Neural crest cell (in vitro differentiated cells): ENCODE data around the gene FGD4. TPM values are rescaled to one million over a fixed set of nuclear protein-coding genes. Genes with fewer than 3 reads are reported as not detected.

Source experiments
- DNase-seq: peaks from one replicate; pipeline ENCODE4 v3.0.0; 2021; ENCODE audit warnings: low read depth, mixed read lengths, low spot score
- H3K27ac Mint-ChIP-seq: one replicate; pipeline ENCODE4 v1.8.0; 2021; ENCODE audit warnings: mild to moderate bottlenecking, mixed read lengths; ENCODE audit not compliant: unreplicated experiment
- H3K27me3 Mint-ChIP-seq: 2 replicates; pipeline ENCODE4 v1.8.0; 2021; ENCODE audit warnings: low read depth, mild to moderate bottlenecking, mixed read lengths
- H3K36me3 Mint-ChIP-seq: 2 replicates; pipeline ENCODE4 v1.8.0; 2021; ENCODE audit warnings: low read depth, mild to moderate bottlenecking, mixed read lengths
- H3K4me1 Mint-ChIP-seq: 2 replicates; pipeline ENCODE4 v1.8.0; 2021; ENCODE audit warnings: mixed read lengths
- H3K4me3 Mint-ChIP-seq: one replicate; pipeline ENCODE4 v1.8.0; 2021; ENCODE audit warnings: mild to moderate bottlenecking, mixed read lengths
- H3K9me3 Mint-ChIP-seq: 2 replicates; pipeline ENCODE4 v1.8.0; 2021; ENCODE audit warnings: mixed read lengths
- total RNA-seq: library from RNA; stranded (reverse); gene quantifications from 2 replicates; pipeline ENCODE4 v1.2.1, GENCODE V29; 2021
- TF ChIP-seq, protein P1 (sequence below): fragments of 200-600 bp; sonication (generic); conservative IDR thresholded peaks from 2 replicates; pipeline ENCODE4 v1.5.0; 2021; ENCODE audit warnings: antibody characterized with exemption, mild to moderate bottlenecking

The FGD4 gene
- total RNA-seq, 1 donor from 2014 or later: 35.8 TPM

DNA sequence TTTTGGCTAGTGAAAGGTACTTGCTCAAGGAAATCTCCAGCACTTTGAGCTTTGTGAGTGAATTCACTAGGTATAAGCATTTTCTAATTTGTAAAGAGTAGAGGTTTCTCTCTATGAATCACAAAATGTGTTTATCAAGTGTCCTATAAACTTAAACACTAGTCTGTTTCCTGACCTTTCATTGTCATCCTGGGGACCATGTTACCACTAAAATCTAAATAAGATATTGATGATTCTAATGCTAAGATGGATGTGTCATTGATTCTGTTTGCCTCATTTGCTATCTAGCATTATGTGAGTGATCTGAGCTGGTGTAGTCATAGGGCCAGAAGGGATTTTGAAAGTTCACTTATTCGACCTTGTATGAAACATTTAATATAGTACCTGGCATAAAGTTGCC lies 199.3 kb downstream of the FGD4 start:
- Mint-ChIP-seq H3K27me3 (no peaks in the 10 kb centered on the region), H3K27ac (no peak overlapping the region)
- TF ChIP-seq, protein P1, sequence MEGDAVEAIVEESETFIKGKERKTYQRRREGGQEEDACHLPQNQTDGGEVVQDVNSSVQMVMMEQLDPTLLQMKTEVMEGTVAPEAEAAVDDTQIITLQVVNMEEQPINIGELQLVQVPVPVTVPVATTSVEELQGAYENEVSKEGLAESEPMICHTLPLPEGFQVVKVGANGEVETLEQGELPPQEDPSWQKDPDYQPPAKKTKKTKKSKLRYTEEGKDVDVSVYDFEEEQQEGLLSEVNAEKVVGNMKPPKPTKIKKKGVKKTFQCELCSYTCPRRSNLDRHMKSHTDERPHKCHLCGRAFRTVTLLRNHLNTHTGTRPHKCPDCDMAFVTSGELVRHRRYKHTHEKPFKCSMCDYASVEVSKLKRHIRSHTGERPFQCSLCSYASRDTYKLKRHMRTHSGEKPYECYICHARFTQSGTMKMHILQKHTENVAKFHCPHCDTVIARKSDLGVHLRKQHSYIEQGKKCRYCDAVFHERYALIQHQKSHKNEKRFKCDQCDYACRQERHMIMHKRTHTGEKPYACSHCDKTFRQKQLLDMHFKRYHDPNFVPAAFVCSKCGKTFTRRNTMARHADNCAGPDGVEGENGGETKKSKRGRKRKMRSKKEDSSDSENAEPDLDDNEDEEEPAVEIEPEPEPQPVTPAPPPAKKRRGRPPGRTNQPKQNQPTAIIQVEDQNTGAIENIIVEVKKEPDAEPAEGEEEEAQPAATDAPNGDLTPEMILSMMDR: no peak

DNA sequence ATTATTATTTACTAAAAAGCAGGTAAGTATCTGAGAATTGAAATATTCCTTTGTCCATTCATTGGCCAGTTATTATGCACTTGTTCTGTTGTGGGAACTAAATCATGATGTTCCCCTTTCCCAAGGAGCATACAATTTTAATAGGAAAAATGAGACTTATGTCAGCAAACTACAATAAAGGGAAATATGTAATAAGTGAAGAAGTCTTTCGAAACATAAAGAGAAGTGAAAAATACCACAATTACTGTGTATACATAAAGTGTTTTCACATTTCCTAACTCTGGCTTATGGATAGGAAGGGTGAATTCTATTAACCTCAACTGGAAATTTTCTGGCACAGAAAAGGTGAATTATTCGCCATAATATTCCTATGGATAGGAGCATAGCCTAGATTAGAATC lies 201.3 kb downstream of the FGD4 start:
- Mint-ChIP-seq H3K27ac (no peak overlapping the region), H3K27me3 (no peaks in the 10 kb centered on the region), H3K4me3 (no peak overlapping the region), H3K4me1 (peaks cover 13% of the 10 kb centered on the region), H3K9me3 (no peaks in the 10 kb centered on the region), H3K36me3 (peaks cover 17% of the 10 kb centered on the region)
- TF ChIP-seq, protein P1: no peak
- DNase-seq: no peak

More for the DNA sequence above, 199.3 kb downstream of the FGD4 start:
- H3K4me3 Mint-ChIP-seq: no peak overlapping the region
- H3K9me3 Mint-ChIP-seq: no peaks in the 10 kb centered on the region
- DNase-seq: no peak
- H3K4me1 Mint-ChIP-seq: peaks cover 6% of the 10 kb centered on the region
- H3K36me3 Mint-ChIP-seq: peaks cover 20% of the 10 kb centered on the region

DNA sequence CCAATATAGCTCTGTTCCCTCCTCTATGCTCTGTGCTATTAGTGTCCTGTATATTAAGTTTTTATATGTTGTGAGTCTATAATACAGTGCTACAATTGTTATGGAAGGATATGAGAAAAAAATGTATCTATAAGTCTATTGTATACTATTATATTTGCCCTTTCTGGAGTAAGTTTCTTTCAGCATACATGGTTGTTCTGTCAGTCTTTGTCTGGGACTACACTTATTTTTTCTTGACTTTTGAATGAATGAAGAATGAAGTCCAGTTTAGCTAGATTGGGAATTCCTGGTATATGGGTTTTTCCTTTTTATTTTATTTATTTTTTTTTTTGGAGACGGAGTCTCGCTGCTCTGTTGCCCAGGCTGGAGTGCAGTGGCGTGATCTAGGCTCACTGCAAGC lies 203.7 kb downstream of the FGD4 start:
- DNase-seq: no peak
- H3K27ac Mint-ChIP-seq: no peak overlapping the region
- H3K27me3 Mint-ChIP-seq: no peaks in the 10 kb centered on the region
- peaks cover 9% of the 10 kb centered on the region for H3K36me3 Mint-ChIP-seq
- H3K4me3 Mint-ChIP-seq: no peak overlapping the region
- TF ChIP-seq, protein P1: no peak
- H3K9me3 Mint-ChIP-seq: no peaks in the 10 kb centered on the region
- H3K4me1 Mint-ChIP-seq: peaks cover 7% of the 10 kb centered on the region

DNA sequence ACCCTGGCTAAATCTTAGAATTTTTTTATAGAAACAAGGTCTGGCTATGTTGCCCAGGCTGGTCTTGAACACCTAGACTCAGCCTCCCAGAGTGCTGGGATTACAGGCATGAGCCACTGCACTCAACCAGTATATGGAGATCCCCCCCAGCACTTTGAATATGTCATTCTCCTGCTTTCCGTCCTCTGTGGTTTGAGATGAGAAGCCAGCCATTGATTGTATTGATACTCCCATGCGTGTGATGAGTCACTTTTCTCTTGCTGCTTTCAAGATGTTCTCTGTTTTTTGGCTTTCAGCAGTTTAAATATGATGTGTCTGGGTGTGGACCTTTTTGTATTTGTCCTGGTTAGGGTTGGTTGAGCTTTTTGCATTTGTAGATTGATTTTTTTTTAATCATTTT lies 204.5 kb downstream of the FGD4 start:
- no peak overlapping the region for H3K4me3 Mint-ChIP-seq
- H3K36me3 Mint-ChIP-seq: peaks cover 4% of the 10 kb centered on the region
- TF ChIP-seq, protein P1: no peak
- peaks cover 7% of the 10 kb centered on the region for H3K4me1 Mint-ChIP-seq
- no peak overlapping the region for H3K27ac Mint-ChIP-seq
- H3K9me3 Mint-ChIP-seq: no peaks in the 10 kb centered on the region
- DNase-seq: no peak
- no peaks in the 10 kb centered on the region for H3K27me3 Mint-ChIP-seq

DNA sequence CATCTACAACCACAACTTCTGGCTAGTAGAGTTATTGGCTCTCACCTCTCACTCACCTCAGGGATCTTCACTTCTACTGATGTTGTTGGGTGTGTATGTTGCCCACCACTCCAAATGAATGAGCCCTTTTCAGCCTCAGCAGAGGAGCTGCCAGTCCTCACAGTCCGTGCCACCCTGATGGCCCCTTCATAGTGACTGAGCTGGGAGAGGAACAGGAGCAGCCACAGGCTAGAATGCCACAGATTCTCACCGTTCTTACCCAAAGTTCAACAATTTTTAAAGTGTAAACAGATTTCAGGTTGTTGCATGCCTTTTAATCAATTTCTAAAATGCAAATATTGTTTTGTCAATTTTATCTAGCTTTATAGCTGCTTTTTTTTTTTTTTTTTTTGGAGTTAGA lies 205.2 kb downstream of the FGD4 start:
- no peak for DNase-seq
- H3K4me3 Mint-ChIP-seq: no peak overlapping the region
- no peaks in the 10 kb centered on the region for H3K9me3 Mint-ChIP-seq
- no peak overlapping the region for H3K27ac Mint-ChIP-seq
- TF ChIP-seq, protein P1: no peak
- peaks cover 7% of the 10 kb centered on the region for H3K36me3 Mint-ChIP-seq
- H3K27me3 Mint-ChIP-seq: no peaks in the 10 kb centered on the region
- H3K4me1 Mint-ChIP-seq: peaks cover 13% of the 10 kb centered on the region
